ENCODE measurements around the gene CCDC85C.

The CCDC85C gene

DNA sequence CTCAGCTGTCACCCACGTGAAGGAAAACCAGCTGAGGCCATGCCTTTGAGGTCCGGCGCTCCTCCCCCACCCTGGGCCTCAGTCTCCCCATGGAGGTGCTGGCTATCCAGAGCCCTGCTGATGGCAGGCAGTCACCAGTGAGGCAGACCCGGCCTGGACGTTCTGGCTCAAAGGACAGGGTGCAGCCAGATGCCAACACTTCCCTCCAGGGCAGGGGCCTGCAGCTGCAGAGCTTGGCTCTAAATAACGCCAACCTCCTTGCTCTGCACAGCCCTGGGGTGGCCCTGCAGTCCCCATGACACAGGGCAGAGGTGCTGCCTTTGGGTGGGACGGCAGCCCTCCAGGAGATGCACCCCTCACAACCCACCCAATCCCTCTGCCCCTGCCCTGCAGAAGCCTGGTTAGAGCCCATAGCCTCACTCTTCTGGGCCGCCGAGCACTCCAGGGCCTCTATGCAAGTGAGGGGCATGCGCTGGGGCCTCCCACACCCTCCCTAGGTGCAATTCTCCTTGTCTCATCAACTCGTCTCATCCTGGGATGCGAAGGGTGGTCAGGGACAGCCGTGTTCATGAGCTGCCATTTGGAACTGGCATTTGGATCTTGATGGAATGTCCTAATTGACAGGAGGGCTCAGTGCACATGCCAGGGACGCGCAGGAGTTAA, 30.4 kb downstream of the CCDC85C start:
- TF ChIP-seq, protein P1, sequence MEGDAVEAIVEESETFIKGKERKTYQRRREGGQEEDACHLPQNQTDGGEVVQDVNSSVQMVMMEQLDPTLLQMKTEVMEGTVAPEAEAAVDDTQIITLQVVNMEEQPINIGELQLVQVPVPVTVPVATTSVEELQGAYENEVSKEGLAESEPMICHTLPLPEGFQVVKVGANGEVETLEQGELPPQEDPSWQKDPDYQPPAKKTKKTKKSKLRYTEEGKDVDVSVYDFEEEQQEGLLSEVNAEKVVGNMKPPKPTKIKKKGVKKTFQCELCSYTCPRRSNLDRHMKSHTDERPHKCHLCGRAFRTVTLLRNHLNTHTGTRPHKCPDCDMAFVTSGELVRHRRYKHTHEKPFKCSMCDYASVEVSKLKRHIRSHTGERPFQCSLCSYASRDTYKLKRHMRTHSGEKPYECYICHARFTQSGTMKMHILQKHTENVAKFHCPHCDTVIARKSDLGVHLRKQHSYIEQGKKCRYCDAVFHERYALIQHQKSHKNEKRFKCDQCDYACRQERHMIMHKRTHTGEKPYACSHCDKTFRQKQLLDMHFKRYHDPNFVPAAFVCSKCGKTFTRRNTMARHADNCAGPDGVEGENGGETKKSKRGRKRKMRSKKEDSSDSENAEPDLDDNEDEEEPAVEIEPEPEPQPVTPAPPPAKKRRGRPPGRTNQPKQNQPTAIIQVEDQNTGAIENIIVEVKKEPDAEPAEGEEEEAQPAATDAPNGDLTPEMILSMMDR (IDR thresholded peaks at IDR 0.05), result no peak
- H3K4me1 ChIP-seq (ENCODE audit: control insufficient read depth in 1 of 2, insufficient read depth in 1 of 2, low read depth in 1 of 2, low read length in 1 of 2), result no peaks in the 10 kb centered on the region
- no peak overlapping the region for H3K27ac ChIP-seq
- no peaks in the 10 kb centered on the region for H3K36me3 ChIP-seq
- peaks cover 11% of the 10 kb centered on the region for H3K27me3 ChIP-seq
- H3K9me3 ChIP-seq, result no peaks in the 10 kb centered on the region
- no peak overlapping the region for H3K4me3 ChIP-seq (ENCODE audit: low read depth in 1 of 2, low read length in 1 of 2)

DNA sequence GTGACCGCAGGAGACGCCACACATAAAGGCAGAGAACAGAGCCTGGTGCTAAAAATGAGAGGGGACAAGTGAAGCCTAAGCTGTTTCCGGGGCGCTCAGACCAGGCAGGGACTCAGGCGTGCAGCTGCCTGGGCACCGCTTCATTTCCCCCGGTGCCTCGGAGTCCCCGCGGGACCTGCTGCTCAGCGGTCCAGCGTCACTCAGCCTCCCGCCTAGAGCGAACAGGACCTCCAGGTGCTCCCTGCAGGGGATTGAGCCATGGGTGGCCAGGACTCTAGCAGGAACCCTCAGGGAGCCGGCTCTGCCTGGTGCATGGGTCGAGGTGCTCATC, 31.0 kb downstream of the CCDC85C start:
- H3K36me3 ChIP-seq, result no peaks in the 10 kb centered on the region
- TF ChIP-seq, protein P1 (IDR thresholded peaks at IDR 0.05), result no peak
- H3K4me3 ChIP-seq (ENCODE audit: low read depth in 1 of 2, low read length in 1 of 2), result no peak overlapping the region
- H3K9me3 ChIP-seq, result no peaks in the 10 kb centered on the region
- H3K27me3 ChIP-seq, result peaks cover 15% of the 10 kb centered on the region
- no peaks in the 10 kb centered on the region for H3K4me1 ChIP-seq (ENCODE audit: control insufficient read depth in 1 of 2, insufficient read depth in 1 of 2, low read depth in 1 of 2, low read length in 1 of 2)
- no peak overlapping the region for H3K27ac ChIP-seq

DNA sequence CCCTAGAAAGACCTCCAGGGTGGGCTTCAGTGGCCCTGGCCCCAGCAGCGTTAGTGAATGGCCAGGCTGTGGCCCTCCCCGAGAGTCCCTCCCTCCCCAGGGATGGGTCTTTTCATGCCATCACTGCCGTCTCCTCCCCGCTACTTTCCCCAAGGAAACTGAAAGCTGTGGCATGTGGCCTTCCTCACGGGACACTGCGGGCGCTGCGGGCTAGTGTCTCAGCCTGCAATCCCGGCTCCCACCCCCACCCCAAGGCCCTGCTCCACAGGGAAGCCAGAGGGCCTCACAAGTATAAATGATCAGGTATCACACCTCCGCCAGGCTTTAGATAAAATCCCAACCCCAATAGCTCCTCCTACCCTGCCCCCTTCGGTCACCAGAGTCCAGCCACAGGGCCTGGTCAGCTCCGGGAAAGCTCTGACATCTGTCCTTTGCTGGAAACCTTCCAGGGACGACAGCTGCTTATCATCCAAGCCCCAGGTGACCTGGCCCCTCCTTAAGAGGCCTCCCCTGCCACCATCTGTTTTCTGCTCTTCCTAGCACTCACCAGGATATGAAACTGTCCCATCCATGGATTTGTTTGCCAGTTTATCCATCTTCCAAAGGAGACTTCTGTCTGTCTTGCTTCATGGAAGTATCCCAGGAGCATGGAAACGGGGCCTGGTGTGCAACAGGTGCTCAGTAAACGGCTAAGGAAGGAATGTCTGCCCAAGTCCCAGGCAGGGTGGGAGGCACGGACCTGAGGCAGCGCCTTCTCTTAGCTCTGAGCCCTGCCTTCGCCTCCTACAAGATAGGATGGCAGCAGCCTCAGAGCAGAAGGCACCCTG, 31.6 kb downstream of the CCDC85C start:
- Histone ChIP-seq H3K36me3 (no peaks in the 10 kb centered on the region), H3K27ac (no peak overlapping the region), H3K27me3 (peaks cover 15% of the 10 kb centered on the region), H3K4me1 (ENCODE audit: control insufficient read depth in 1 of 2, insufficient read depth in 1 of 2, low read depth in 1 of 2, low read length in 1 of 2) (no peaks in the 10 kb centered on the region), H3K4me3 (ENCODE audit: low read depth in 1 of 2, low read length in 1 of 2) (no peak overlapping the region), H3K9me3 (no peaks in the 10 kb centered on the region)
- TF ChIP-seq, protein P1 (IDR thresholded peaks at IDR 0.05), result no peak

DNA sequence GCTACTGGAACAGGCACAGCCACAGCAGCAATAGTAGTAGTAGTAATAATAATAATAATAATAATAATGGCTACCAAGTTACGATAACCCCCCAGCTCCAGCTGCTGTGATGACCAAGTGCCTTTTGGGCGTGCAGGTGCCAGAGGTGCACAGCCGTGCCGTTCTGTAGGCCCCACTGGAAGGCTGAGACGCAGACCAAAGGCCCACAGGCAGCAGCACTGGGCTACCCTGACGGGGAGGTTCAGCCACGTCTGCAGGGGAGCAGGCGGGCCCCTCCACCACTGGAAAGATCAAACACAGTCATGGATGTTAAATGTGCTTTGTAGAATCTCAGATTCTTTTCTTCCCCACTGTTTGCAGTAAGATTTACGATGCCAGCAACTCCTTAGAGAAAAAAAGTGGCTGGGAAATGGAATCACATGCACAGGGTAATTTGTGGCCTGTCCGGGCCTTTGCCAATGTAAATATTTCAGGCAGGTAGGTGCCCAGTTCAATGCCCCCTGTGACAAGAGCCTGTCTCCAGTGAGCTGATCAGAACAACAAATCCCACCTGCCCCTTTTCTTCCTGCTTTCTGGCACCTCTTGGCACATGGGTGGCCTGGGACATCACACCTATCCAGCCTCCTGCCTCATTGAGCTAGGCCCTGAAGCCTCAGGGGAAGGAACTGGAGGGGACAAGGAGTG, 32.6 kb downstream of the CCDC85C start:
- TF ChIP-seq, protein P1 (IDR thresholded peaks at IDR 0.05), result no peak
- Histone ChIP-seq H3K4me3 (ENCODE audit: low read depth in 1 of 2, low read length in 1 of 2) (no peak overlapping the region), H3K27ac (no peak overlapping the region), H3K27me3 (peaks cover 15% of the 10 kb centered on the region), H3K4me1 (ENCODE audit: control insufficient read depth in 1 of 2, insufficient read depth in 1 of 2, low read depth in 1 of 2, low read length in 1 of 2) (no peaks in the 10 kb centered on the region), H3K9me3 (no peaks in the 10 kb centered on the region), H3K36me3 (no peaks in the 10 kb centered on the region)

DNA sequence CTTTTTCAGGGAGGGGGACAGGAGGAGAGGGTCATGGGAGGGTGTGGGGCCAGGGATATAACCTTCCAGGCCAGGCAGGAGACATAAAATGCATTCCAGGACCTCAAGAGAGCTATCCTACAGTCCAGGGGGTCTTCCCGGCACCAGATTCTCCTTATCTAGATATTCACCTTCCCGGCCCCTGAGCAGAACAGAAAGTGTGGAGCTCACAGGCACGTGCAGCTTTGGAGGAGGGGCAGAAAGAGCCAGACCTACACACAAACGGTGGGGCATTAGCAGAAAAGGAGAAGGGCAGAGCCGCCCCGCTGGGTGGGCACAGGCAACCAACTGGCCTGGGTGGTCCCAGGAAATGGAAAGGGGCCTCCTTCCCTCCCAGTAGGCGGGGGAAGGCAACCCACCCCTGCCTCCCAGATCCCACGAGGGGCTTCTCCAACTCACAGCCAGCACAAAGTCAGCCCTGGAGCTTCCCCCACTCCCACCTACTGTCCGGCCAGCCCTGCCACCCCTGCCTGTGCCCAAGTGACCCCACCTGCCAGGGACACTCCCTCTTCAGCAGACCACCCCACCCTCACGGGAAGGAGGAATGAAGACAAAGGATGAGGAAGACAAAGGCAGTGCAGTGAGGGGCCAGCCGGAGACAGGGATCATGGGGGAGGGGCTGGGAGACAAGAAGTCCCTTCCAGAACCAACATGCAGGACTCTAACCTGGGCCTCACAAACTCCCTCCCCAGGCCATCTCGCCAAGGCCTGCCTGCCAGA, 33.3 kb downstream of the CCDC85C start:
- Histone ChIP-seq H3K27ac (no peak overlapping the region), H3K9me3 (no peaks in the 10 kb centered on the region), H3K4me1 (ENCODE audit: control insufficient read depth in 1 of 2, insufficient read depth in 1 of 2, low read depth in 1 of 2, low read length in 1 of 2) (no peaks in the 10 kb centered on the region), H3K4me3 (ENCODE audit: low read depth in 1 of 2, low read length in 1 of 2) (no peak overlapping the region), H3K36me3 (no peaks in the 10 kb centered on the region), H3K27me3 (peaks cover 15% of the 10 kb centered on the region)
- TF ChIP-seq, protein P1 (IDR thresholded peaks at IDR 0.05), result no peak

Measured in neutrophil (primary cell).